ENCODE data around the gene ZNF319. TPM values are rescaled to one million over a fixed set of nuclear protein-coding genes. Genes with fewer than 3 reads are reported as not detected.

The ZNF319 gene
- total RNA-seq, 1 donor from 2014 or later: 7.9 TPM

DNA sequence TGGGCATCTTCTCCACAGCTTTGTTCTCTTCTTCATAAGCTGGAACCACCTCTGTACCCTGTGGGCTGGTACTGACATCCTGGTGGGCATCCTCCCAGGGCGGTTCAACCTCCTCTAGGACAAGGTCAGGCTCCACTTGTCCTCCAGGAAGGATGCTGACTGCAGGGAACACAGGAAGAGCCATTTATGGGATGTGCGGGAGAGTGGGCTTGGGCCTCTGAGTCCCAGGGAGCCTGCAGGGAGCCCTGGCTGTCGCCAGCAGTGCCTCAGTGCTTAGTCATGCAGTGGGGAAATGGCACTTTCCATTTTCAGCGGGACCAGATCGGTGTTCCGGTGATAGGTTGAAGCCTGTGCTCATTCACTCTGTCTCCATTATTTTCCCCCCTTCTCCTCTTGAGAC is 50.1 kb downstream of the ZNF319 start:
- intact Hi-C loops (cut with DNase I): no loop called here
- no peaks in the 10 kb centered on the region for H3K36me3 ChIP-seq
- H3K4me1 ChIP-seq: no peaks in the 10 kb centered on the region
- no peak for DNase-seq (ENCODE audit: extremely low spot score in 2 of 2)
- TF ChIP-seq, protein P1, sequence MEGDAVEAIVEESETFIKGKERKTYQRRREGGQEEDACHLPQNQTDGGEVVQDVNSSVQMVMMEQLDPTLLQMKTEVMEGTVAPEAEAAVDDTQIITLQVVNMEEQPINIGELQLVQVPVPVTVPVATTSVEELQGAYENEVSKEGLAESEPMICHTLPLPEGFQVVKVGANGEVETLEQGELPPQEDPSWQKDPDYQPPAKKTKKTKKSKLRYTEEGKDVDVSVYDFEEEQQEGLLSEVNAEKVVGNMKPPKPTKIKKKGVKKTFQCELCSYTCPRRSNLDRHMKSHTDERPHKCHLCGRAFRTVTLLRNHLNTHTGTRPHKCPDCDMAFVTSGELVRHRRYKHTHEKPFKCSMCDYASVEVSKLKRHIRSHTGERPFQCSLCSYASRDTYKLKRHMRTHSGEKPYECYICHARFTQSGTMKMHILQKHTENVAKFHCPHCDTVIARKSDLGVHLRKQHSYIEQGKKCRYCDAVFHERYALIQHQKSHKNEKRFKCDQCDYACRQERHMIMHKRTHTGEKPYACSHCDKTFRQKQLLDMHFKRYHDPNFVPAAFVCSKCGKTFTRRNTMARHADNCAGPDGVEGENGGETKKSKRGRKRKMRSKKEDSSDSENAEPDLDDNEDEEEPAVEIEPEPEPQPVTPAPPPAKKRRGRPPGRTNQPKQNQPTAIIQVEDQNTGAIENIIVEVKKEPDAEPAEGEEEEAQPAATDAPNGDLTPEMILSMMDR (IDR thresholded peaks at IDR 0.05): no peak
- TF ChIP-seq POLR2AphosphoS5 (IDR thresholded peaks at IDR 0.05; ENCODE audit: insufficient read depth in 1 of 2, low read depth in 1 of 2) (no peak), POLR2A (IDR thresholded peaks at IDR 0.05) (no peak)
- no peaks in the 10 kb centered on the region for H3K27me3 ChIP-seq
- H3K9me3 ChIP-seq: no peaks in the 10 kb centered on the region
- no peak overlapping the region for H3K4me3 ChIP-seq
- no peak overlapping the region for H3K27ac ChIP-seq

DNA sequence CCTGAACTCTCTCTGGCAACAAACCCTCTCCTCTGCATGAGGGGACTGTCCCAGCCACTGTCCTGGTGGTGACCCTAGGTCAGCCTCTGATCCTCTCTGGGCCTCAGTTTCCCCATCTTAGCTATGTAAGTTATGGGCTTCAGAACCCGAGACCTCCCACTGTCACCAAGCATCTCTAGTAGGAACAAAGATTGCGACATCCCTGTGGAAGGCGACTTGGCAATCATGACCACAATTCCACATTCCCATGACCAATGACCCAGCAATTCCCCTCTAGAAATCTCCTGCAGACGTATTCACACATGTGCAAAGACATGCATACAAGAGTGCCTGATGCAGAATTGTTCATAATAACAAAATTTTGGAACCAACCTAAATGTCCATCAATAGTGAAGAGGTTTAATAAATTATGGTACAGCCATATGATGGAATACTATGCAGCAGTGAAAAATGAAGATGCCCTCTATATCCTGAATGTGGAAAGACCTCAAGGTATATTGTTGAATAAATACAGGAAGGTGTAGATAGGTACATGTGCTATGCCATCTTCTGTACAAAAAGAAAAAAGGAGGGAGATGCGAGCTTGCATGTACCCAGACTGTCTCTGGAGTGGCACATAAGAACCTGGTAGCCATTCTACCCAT is 50.8 kb downstream of the ZNF319 start:
- no peak overlapping the region for H3K27ac ChIP-seq
- TF ChIP-seq, protein P1 (IDR thresholded peaks at IDR 0.05): no peak
- TF ChIP-seq POLR2AphosphoS5 (IDR thresholded peaks at IDR 0.05; ENCODE audit: insufficient read depth in 1 of 2, low read depth in 1 of 2): no peak
- TF ChIP-seq POLR2A (IDR thresholded peaks at IDR 0.05): no peak
- H3K4me3 ChIP-seq: no peak overlapping the region
- H3K4me1 ChIP-seq: no peaks in the 10 kb centered on the region
- H3K36me3 ChIP-seq: no peaks in the 10 kb centered on the region
- H3K27me3 ChIP-seq: no peaks in the 10 kb centered on the region
- no peaks in the 10 kb centered on the region for H3K9me3 ChIP-seq
- intact Hi-C loops (cut with DNase I): no loop called here
- no peak for DNase-seq (ENCODE audit: extremely low spot score in 2 of 2)

DNA sequence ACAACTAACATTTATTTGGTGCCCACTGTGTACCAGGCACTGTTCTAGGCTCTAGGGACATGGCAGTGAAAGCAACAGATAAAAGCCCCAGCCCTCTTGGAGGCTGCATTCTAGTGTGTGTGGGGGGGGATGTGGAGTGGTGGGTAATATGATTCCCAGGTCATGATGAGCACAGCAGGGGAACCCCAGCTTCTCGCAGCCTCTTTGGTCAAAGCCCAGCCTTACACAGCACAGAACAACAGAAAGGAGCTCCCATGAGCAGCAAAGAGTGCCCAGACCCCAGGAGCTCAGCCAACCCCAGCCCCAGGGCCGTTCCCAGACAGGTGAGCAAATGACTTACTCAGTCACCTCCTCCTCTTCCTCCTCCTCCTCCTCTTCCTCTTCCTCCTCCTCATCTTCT is 51.5 kb downstream of the ZNF319 start:
- intact Hi-C loops (cut with DNase I): no loop called here
- H3K4me1 ChIP-seq: no peaks in the 10 kb centered on the region

DNA sequence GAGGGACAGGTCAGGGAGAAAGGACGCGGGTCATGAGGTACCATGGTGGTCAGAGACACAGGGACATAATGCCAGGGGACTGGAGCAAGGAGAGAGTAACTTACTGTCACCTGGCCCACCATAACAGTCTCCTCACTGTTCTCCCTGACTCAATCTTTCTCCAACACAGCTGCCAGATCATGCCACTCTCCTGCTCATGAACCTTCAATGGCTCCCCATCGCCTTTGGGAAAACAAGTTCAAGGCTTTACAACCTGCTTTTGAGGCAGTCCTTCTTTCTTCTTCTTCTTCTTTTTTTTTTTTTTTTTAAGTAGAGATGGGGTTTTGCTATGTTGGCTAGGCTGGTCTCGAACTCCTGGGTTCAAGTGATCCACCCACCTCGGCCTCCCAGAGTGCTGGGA is 52.4 kb downstream of the ZNF319 start:
- DNase-seq (ENCODE audit: extremely low spot score in 2 of 2): no peak
- Histone ChIP-seq H3K27me3 (no peaks in the 10 kb centered on the region), H3K4me3 (no peak overlapping the region), H3K9me3 (no peaks in the 10 kb centered on the region), H3K27ac (no peak overlapping the region), H3K36me3 (no peaks in the 10 kb centered on the region), H3K4me1 (no peaks in the 10 kb centered on the region)
- intact Hi-C loops (cut with DNase I): no loop called here
- TF ChIP-seq, protein P1 (IDR thresholded peaks at IDR 0.05): no peak
- TF ChIP-seq POLR2AphosphoS5 (IDR thresholded peaks at IDR 0.05; ENCODE audit: insufficient read depth in 1 of 2, low read depth in 1 of 2): no peak
- no peak for TF ChIP-seq POLR2A (IDR thresholded peaks at IDR 0.05)

More for the DNA sequence above, 51.5 kb downstream of the ZNF319 start:
- no peak overlapping the region for H3K27ac ChIP-seq
- no peaks in the 10 kb centered on the region for H3K9me3 ChIP-seq
- no peak for TF ChIP-seq POLR2A (IDR thresholded peaks at IDR 0.05)
- H3K36me3 ChIP-seq: no peaks in the 10 kb centered on the region
- no peak for DNase-seq (ENCODE audit: extremely low spot score in 2 of 2)
- H3K4me3 ChIP-seq: no peak overlapping the region
- no peaks in the 10 kb centered on the region for H3K27me3 ChIP-seq

DNA sequence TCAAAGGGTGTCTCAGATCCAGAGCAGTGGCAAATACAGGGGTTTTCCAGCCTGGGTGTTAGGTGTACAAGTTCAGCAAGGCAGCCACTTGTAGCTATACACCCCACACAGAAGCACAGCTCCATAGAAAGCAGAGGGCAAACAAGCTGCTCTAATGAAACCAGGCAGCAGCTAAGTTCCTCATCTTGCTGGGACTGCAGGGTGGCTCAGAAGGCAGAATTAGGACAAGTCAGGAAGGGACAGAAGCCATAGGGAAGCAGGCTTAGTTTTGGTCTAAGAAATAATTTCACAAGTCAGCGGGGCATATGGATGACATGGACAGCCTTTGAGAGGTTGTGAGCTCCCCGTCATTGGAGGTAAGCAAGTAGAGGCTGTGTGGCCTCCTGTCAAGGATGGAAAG is 53.2 kb downstream of the ZNF319 start:
- H3K4me3 ChIP-seq: no peak overlapping the region
- no peaks in the 10 kb centered on the region for H3K36me3 ChIP-seq
- no peak overlapping the region for H3K27ac ChIP-seq
- H3K9me3 ChIP-seq: no peaks in the 10 kb centered on the region
- TF ChIP-seq POLR2A (IDR thresholded peaks at IDR 0.05) (no peak), POLR2AphosphoS5 (IDR thresholded peaks at IDR 0.05; ENCODE audit: insufficient read depth in 1 of 2, low read depth in 1 of 2) (no peak)
- TF ChIP-seq, protein P1 (IDR thresholded peaks at IDR 0.05): no peak
- no peaks in the 10 kb centered on the region for H3K27me3 ChIP-seq
- intact Hi-C loops (cut with DNase I): no loop called here
- H3K4me1 ChIP-seq: no peaks in the 10 kb centered on the region
- DNase-seq (ENCODE audit: extremely low spot score in 2 of 2): no peak

Measured in vagina (tissue), 2 donors.